ENCODE measurements around the gene CCL22.
"Not testable (repeated sequence)": the region's sequence is repeated elsewhere in the genome, so short reads cannot be mapped to it uniquely, and the experiment has no call there.

Gene CCL22

DNA sequence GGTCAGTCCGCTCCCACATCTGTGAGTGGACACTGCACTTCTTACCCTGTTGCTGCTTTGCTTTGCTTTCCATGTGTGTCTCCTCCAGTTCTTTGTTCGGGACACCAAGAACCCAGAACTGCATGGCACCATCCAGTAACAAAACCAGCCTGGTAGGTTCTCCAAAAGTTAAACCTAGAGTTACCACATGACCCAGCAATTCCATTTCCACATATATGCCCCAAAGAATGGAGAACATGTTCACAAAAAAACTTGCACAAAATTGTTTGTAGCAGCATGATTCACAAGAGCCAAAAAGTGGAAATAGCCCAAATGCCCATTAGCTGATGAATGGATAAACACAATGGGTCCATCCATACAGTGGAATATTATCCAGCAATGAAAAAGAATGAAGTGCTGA is 10.3 kb upstream of the CCL22 start:
- DNase-seq = peak; percentile 13

DNA sequence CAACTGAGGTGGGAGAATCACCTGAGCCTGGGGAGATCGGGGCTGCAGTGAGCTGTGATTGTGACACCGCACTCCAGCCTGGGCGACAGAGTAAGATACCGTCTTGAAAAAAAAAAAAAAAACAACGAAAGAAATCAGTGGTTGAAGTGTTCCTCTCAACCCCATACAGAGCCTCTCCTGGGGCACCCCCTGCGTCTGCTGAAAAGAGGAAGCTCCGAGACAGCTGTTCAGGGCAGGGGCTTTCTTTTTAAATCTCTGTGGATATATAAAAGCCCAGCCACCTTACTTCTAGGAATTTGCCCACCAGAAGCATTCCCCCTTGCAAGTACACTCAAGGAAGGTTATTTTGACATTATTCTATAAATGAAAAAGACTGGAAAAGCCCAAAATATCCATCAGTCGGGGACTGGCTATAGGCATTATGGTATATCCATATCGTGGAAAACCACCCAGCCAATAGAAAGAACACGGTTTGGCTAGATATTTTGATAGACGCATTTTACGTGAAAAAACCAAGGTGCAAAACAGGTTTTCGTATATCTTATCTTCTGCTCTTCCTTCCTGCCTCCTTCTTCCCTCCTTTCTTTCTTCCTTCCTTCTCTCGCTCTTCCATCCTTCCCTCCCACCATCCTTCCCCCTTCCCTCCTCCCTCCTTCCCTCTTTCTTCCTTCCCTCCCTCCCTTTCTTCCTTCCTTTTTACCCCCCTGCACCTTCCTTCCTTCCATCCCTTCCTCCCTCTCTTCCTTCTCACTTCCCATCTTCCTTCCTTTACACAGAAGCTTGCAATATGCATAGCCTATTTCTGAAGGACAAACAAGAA is 9.2 kb upstream of the CCL22 start:
- peak; percentile 55 for DNase-seq

- peak; percentile 50 for DNase-seq
These were observed 5.9 kb upstream of the CCL22 start for GRCh38 chr16:57352636-57353047.

GRCh38 chr16:57354311-57354710 is 4.3 kb upstream of the CCL22 start:
- DNase-seq = no peak

- DNase-seq = no peak
These were observed 2.6 kb upstream of the CCL22 start for GRCh38 chr16:57355898-57356414.

DNA sequence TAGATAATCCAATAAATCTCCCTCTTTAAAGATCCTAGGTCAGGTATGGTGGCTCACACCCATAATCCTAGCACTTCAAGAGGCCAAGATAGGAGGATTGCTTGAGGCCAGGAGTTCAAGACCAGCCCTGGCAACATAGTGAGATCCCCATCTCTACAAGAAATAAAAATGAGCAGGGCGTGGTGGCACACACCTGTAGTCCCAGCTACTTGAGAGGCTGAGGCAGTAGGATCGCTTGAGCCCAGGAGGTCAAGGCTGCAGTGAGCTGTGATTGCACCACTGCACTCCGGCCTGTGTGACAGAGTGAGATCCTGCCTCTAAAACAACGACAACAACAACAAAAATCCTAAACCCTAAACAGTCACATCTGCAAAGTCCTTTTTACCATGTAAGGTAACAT is 2.0 kb upstream of the CCL22 start:
- DNase-seq = no peak

DNA sequence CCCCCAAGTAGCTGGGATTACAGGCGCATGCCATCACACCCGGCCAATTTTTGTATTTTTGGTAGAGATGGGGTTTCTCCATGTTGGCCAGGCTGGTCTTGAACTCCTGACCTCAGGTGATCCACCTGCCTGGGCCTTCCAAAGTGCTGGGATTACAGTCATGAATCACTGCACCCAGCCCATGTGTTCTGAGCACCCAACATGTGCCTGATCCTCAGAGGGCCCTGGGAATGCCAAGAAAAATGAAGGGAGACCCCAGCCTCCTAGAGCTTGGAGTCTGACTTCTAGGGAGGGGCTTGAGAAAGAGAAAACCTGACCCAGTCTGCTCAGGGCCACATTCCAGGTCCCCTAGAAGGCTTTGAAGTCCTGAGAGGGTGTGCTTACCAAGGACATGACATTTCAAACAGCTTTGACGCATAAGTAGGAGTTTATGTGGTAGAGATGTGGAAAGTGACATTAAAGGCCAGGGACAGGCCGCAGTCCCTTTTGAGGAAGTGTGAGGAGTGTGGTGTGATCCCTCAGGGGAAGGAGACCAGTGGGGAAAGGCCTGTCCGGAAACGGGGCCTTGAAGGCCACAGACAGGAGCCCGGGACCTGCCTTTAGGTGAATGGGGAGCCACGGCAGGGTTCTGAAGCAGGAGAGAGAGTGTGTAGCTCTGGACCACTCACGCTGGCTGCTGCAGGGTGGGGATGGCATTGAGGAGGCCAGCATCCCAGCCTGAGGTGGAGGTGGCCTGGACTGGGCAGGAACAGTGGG is 1.1 kb upstream of the CCL22 start:
- DNase-seq = no peak

DNA sequence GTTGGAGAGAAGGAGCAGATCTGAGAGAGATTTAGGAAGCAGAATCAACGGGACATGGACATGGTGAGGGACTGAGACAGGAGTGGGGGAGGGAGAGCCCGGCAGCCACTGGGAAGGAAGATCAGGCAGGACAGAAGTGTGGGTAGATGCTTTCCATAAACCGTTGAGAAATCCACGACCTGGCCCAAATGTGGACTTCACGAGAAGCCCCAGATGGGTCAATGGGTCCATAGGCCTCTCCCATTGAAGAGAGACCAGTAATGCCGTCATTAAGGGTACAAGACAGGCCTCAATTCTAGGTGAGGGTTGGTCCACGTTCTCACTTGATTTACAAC is 530 bp upstream of the CCL22 start:
- DNase-seq = no peak

DNA sequence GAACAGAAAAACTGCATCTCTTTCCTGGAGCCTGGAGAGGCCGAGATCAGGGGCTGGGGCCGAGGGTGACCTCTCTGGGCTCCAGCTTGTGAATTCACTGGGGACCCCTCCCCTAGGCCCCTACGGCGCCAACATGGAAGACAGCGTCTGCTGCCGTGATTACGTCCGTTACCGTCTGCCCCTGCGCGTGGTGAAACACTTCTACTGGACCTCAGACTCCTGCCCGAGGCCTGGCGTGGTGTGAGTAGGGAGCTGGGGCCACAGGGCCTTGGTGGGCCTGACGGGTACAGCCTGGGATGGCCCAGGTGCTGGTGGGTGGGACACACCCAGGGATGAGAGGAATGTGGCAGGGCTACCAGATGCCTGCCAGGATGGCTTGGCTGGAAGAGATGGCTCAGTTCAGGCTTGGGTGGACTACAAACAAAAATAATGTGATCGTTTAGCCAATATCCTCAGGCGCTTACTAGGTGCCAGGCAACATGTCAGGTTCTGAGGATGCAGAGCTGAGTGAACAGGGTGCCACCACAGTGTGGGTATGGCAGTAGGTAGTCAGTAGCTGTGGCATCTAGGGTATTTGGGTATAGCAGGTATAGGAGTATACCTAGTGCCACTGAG is 1.8 kb downstream of the CCL22 start:
- no peak for DNase-seq

- DNase-seq = no peak
These were observed 2.8 kb downstream of the CCL22 start for GRCh38 chr16:57361404-57361803.

- DNase-seq = no peak
These were observed 5.6 kb downstream of the CCL22 start for GRCh38 chr16:57364143-57364542.

DNA sequence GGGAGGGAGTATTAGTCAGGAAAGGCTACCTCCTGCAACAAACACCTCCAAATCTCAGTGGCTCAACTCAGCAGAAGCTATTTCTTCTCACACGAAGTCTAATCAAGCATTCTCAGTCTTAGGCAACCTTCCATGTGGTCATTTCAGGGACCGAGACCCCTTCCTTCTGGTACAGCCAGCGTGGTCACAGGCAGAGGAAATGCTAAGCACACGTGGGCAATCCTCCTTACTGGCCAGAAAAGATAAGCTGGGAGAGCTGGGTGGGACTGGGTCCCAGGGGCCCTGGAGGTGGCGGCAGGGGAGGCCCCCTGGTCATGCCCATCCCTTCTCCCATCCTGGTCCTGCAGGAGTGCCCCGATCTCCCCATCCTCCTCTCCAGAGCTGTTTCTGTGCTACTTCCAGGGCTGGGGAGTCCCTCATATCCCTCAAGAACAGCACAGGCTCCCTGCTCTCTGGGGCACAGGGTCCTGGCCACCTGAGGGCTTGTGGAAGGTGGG is 8.0 kb downstream of the CCL22 start:
- DNase-seq = no peak

GRCh38 chr16:57367116-57367752 is 8.7 kb downstream of the CCL22 start:
- no peak for DNase-seq

GRCh38 chr16:57371494-57372371 is 13.2 kb downstream of the CCL22 start:
- no peak for DNase-seq

DNA sequence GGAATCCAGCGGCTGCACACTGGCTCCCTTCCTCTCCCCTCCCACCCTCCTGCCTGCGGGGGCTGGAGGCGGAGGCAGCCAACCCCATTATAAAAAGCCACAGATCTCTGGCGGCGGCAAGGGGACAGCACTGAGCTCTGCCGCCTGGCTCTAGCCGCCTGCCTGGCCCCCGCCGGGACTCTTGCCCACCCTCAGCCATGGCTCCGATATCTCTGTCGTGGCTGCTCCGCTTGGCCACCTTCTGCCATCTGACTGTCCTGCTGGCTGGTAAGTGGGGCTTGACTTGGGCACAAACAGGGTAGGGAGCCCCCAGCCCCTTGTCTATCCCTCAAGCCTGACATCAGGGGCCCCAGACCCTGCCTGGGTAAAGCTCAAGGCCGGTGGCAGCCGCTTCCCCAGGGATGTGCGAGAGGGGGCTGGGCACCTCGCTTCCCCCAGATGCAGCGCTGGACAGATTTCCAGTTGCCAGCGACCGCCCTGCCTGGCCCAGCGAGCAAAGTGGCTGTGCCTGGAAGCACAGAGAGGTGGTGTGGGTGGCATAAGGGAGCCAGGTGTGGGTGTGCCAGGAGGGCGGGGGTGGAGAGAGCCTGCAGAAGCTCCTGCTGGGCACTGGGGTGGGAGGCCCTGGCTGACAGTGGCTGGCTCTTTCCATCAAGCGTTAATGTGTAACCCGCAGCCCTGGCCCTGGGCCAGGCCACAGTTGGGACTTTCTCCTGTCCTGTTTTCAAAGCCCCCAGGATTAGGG is 14.0 kb downstream of the CCL22 start, which contains the start of gene CX3CL1:
Gene CX3CL1 (plus strand): TSS at position 119 of the 745 bp plus-strand sequence. CDS start 79 bp downstream, at position 198.
- DNase-seq = no peak

DNA sequence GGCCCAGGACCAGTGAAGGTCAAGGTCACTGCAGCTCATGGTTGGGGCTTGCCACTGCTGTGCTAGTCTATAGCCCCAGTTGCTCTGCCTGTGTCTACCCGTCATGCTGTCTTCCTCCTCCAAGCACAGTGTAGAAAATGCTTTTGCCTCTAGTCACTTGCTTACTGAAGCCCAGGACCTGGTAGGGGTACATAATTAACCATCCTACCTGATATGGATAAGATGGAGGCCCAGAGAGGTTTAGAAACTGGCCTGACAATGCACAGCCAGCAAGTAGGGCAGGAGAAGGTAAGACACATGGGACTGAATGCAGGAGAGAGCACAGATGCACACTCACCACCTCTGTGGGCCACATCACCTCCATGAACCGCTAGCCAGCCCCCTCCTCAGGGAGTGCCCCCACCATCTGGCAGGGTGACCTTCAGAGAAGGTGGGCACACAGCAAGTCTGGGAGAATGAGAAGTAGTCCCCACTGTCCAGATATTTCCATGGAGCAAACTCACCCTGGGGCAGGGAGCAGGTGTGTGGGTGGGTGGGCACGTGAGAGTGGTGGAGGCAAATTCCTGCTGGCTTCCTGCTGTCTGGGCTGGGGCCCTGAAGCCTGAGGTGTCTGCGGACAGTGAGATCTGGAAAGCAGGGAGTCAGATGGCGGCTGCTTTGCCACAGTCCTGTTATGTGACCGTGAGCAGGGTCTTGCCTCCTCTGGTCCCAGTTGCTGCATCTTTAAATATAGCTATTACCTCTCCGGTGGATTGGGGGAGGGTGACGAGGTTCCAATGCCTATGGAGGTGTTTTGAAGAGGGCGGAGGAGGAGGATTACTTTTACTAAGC is 14.7 kb downstream of the CCL22 start:
- no peak for DNase-seq

DNA sequence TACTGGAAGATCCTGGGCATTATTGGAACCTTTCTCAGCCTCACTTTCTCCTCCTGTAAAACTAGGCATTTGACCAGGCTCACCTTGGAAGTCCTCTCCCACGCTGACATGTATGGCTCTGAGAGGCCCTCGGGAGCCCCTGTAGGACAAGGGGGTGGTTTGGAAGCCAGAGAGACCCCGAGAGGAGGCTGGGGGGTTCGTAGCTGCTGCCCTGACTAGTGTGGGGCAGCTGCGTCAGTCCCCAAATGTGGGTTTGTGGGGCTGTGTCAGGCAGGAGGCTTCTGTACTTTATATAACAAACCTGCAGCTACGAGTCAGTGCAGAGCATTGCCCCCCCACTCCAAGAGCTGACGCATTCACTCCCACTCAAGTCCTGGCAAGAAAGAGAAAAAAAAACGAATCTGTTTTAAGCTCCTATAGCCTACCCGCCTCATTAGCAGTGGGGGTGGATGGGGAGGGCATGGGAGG is 15.5 kb downstream of the CCL22 start:
- DNase-seq = no peak

GRCh38 chr16:57374925-57375465 is 16.4 kb downstream of the CCL22 start:
- DNase-seq = not testable (repeated sequence)

DNA sequence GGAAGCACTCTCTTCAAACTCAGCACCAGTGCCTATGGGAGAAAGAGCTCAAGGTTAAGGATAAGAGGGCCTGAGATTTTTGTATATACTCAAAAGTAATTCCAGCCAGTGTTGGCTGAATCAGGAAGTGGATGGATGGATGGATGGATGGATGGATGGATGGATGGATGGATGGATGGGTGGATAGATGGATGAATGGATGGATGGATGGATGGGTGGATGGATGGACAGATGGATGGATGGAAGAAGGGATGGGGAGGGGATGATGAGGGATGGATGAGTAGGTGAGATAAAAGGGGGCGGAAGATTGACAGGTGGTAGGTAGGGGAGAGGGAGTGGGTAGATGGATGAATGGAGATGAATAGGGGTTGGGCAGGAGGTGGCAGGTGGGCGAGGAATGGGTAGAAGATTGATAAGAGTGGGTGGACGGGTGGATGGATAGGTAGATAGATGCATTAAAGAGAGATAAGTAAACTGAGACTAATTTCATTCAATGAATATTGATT is 17.8 kb downstream of the CCL22 start:
- DNase-seq = no peak

Data from activated CD8-positive, alpha-beta memory T cell treated with anti-CD3 and anti-CD28 coated beads for 24 hours (primary cell).